Parathyroid adenoma (tissue), 2 donors: ENCODE measurements around the gene NUMBL.

Source experiments
- H2AFZ ChIP-seq: fragments of 300-600 bp; sonication (generic); one replicate; pipeline ENCODE4 v1.7.0; 2017; ENCODE audit warnings: antibody characterized with exemption, mild to moderate bottlenecking
- H3K27ac ChIP-seq: fragments of 300-600 bp; sonication (generic); one replicate; pipeline ENCODE4 v1.7.0; 2017
- H3K27me3 ChIP-seq: fragments of 300-600 bp; sonication (generic); one replicate; pipeline ENCODE4 v1.7.0; 2017; ENCODE audit warnings: low read length; ENCODE audit not compliant: control insufficient read depth, insufficient read depth
- H3K36me3 ChIP-seq: fragments of 300-600 bp; sonication (generic); one replicate; pipeline ENCODE4 v1.7.0; 2017; ENCODE audit warnings: low read length; ENCODE audit not compliant: control insufficient read depth, insufficient read depth
- H3K4me1 ChIP-seq: fragments of 300-600 bp; sonication (generic); one replicate; pipeline ENCODE4 v1.7.0; 2017; ENCODE audit warnings: control low read depth
- H3K4me2 ChIP-seq: fragments of 300-600 bp; sonication (generic); one replicate; pipeline ENCODE4 v1.7.0; 2017; ENCODE audit warnings: low read length
- H3K4me3 ChIP-seq: fragments of 300-600 bp; sonication (generic); one replicate; pipeline ENCODE4 v1.7.0; 2017; ENCODE audit warnings: low read depth, low read length
- H3K79me2 ChIP-seq: fragments of 300-600 bp; sonication (generic); one replicate; pipeline ENCODE4 v1.7.0; 2017; ENCODE audit warnings: control low read depth
- H3K9ac ChIP-seq: fragments of 300-600 bp; sonication (generic); one replicate; pipeline ENCODE4 v1.7.0; 2017; ENCODE audit warnings: mild to moderate bottlenecking
- H3K9me3 ChIP-seq: fragments of 300-600 bp; sonication (generic); one replicate; pipeline ENCODE4 v1.7.0; 2017; ENCODE audit warnings: low read length; ENCODE audit not compliant: control insufficient read depth
- CTCF ChIP-seq: fragments of 300-600 bp; sonication (generic); IDR thresholded peaks from one replicate; pipeline ENCODE4 v1.7.0; 2017; ENCODE audit warnings: antibody characterized with exemption, mild to moderate bottlenecking
- donor health status: primary hyperparathyroidism.

The NUMBL gene

GRCh38 chr19:40671404-40671803 lies 19.0 kb downstream of the NUMBL start:
- H3K4me2 ChIP-seq, result no peak overlapping the region
- H3K36me3 ChIP-seq, result no peaks in the 10 kb centered on the region
- H3K9ac ChIP-seq, result no peak overlapping the region
- TF ChIP-seq CTCF, result no peak
- H3K9me3 ChIP-seq, result no peaks in the 10 kb centered on the region
- H3K27ac ChIP-seq, result no peak overlapping the region
- H3K79me2 ChIP-seq, result no peaks in the 10 kb centered on the region
- no peak overlapping the region for H2AFZ ChIP-seq
- H3K4me3 ChIP-seq, result no peak overlapping the region
- peaks cover 2% of the 10 kb centered on the region for H3K4me1 ChIP-seq
- no peaks in the 10 kb centered on the region for H3K27me3 ChIP-seq

- H2AFZ ChIP-seq, result no peak overlapping the region
- TF ChIP-seq CTCF, result no peak
- H3K79me2 ChIP-seq, result no peaks in the 10 kb centered on the region
- H3K9ac ChIP-seq, result no peak overlapping the region
- H3K36me3 ChIP-seq, result no peaks in the 10 kb centered on the region
- H3K4me1 ChIP-seq, result peaks cover 5% of the 10 kb centered on the region
- H3K27ac ChIP-seq, result no peak overlapping the region
- H3K9me3 ChIP-seq, result no peaks in the 10 kb centered on the region
- H3K4me3 ChIP-seq, result no peak overlapping the region
- no peak overlapping the region for H3K4me2 ChIP-seq
- no peaks in the 10 kb centered on the region for H3K27me3 ChIP-seq
Observed at GRCh38 chr19:40668991-40669614, 21.3 kb downstream of the NUMBL start.

- H2AFZ ChIP-seq, result no peak overlapping the region
- no peaks in the 10 kb centered on the region for H3K79me2 ChIP-seq
- no peaks in the 10 kb centered on the region for H3K27me3 ChIP-seq
- no peak overlapping the region for H3K4me3 ChIP-seq
- H3K36me3 ChIP-seq, result no peaks in the 10 kb centered on the region
- no peaks in the 10 kb centered on the region for H3K9me3 ChIP-seq
- H3K4me1 ChIP-seq, result peaks cover 5% of the 10 kb centered on the region
- no peak overlapping the region for H3K27ac ChIP-seq
- TF ChIP-seq CTCF, result no peak
- H3K9ac ChIP-seq, result no peak overlapping the region
- H3K4me2 ChIP-seq, result no peak overlapping the region
Observed at GRCh38 chr19:40667602-40668001, 22.8 kb downstream of the NUMBL start.

- Histone ChIP-seq H3K4me2 (no peak overlapping the region), H3K9me3 (no peaks in the 10 kb centered on the region), H2AFZ (no peak overlapping the region), H3K9ac (no peak overlapping the region), H3K79me2 (no peaks in the 10 kb centered on the region), H3K27me3 (no peaks in the 10 kb centered on the region), H3K4me1 (peaks cover 5% of the 10 kb centered on the region), H3K36me3 (no peaks in the 10 kb centered on the region), H3K4me3 (no peak overlapping the region), H3K27ac (no peak overlapping the region)
- TF ChIP-seq CTCF, result no peak
Observed at GRCh38 chr19:40666803-40667438, 23.5 kb downstream of the NUMBL start.
